T-helper 2 cell treated with Interferon-gamma antibody and Interleukin-4, amounts not matched to agents 100 ng/mL and 5 ng/mL, for 36 hours (primary cell): ENCODE measurements around the gene RBBP4. TPM values are rescaled to one million over a fixed set of nuclear protein-coding genes. Genes with fewer than 3 reads are reported as not detected.
"Not testable (repeated sequence)": the region's sequence is repeated elsewhere in the genome, so short reads cannot be mapped to it uniquely, and the experiment has no call there.

ENCODE experiments used
- intact Hi-C: fragments of 100-400 bp; cut with micrococcal nuclease; formaldehyde crosslinking; loops from one replicate; pipeline ENCODE4 v1.15.1; 2023
- total RNA-seq: library from RNA; stranded (reverse); gene quantifications from 2 replicates; pipeline ENCODE4 v1.2.3, GENCODE V29; 2022

RBBP4 gene
- total RNA-seq: 315 and 316 TPM in 2 replicates

DNA sequence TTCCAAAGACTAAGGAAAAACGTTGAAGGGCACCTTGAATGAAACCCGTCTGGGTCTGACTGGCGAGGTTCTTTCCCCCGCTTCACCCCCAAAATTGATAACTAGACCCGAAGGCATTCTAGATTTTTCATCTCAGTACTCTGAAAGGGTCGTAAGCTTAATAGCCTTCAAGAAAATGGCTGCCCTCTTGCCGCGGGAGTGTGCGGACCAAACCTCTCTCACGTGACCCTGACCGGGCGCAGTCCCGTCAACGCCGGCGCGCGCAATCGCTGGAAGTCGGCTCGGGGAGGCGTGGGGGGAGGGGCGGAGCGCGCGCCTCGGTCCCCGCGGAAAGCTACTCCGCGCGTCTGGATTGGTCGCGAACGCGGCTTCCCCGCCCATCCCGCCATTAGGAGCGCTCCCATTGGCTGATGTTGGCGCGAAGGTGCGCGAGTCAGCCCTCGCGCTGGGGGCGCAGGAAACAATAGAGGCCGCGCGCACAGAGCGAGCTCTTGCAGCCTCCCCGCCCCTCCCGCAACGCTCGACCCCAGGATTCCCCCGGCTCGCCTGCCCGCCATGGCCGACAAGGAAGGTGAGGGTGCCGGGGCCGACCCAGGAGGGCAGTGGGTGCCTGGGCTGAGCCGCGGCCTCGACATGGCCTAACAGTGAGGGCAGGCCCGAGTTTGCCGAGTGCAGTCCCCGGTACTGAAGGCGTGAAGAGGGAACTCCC is at the start of gene RBBP4:
RBBP4 (plus strand) TSS at position 457 of the 709 bp plus-strand sequence; CDS start at position 556, 99 bp downstream.
- intact Hi-C loops: loop anchor here (1.0 to 10.0 kb wide), 10 partner anchors 24 to 544 kb away; partner anchors contain the start of genes BSDC1, S100PBP, TXLNA and YARS1

- intact Hi-C loops: no loop called here
Observed at GRCh38 chr1:32605711-32606424, 45.1 kb upstream of the RBBP4 start.

DNA sequence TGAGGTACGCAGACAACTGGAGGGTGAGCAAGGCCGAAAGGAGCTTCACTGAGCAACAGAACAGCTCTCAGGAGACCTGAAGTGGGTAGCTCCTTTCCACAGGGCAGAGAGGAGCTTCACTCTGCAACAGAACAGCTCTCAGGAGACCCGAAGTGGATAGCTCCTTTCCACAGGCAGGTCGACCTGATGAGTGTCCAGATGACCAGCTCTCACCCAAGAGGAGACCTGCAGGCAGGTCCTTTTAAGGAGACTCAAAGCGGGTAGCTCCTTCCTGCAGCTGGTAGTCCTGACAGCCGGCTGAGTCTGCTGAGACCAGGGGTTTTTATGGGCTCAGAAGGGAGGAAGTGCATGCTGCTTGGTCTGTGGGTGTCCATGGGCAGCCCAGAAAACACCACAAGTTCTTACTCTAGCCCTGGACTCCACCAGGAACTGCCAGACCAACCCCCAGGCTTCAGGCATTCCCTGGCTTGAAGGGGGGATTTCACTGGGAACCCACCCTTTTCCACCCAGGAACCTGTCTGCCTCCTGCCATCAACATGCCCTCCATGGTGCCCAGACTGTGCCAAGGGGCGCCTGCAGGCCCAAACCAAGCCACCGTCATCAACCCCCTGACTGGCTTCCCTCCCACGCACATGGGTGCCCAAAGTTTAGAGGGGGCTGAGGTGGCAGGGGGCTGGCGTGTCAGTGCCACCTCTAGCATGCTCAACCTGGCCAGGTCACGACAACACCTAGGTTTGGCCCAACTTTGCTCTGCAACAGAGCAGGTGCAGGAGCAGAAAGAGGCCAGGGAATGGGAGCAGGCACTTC is 44.2 kb upstream of the RBBP4 start:
- intact Hi-C loops: no loop called here

GRCh38 chr1:32609180-32609579 is 41.8 kb upstream of the RBBP4 start:
- intact Hi-C loops: no loop called here

DNA sequence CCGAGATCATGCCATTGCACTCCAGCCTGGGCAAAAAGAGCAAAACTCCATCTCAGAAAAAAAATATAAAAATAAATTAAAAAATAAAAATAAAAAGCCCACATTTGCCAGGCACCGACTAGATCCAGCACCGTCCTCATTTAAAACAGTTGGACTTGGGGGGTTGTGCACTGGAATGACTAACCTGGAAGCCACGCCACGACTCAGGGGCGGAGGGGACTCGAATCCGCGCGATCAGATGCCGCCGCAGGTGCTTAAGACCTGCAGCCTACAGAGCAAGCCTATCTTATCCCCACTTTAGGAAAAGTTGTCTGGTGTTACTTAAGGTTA is 39.2 kb upstream of the RBBP4 start:
- intact Hi-C loops: no loop called here

DNA sequence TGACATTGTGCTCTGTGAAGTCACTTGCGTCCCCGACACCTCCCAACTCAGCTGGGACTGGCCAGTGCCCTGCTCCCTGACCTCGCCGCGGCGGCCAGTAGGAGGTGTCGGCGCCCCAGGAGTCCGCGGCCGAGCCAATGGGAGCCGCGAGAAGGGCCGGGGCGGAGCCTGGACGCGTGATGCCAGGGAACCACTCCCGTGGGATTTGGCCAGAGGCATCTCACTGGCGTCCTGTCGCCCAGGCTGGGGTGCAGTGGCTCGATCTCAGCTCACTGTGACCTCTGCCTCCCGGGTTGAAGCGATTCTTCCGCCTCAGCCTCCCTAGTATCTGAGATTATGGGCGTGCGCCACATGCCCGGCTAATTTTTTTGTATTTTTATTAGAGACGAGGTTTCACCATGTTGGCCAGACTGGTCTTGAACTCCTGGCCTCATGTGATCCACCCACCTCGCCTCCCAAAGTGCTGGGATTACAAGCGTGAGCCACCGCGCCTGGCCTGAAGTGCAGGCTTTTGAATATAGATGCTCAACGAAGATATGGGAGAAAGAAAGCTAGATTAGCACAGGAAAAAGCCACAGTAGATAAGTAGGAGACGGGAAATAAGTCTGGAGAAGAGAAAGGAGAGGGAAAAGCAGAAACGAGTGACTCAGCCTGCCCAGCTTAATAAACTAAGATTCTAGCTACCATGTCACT is 38.7 kb upstream of the RBBP4 start:
- intact Hi-C loops: no loop called here

GRCh38 chr1:32613472-32613871 is 37.5 kb upstream of the RBBP4 start:
- intact Hi-C loops: no loop called here

GRCh38 chr1:32618673-32619221 is 32.3 kb upstream of the RBBP4 start:
- intact Hi-C loops: no loop called here

GRCh38 chr1:32619701-32620485 is 31.1 kb upstream of the RBBP4 start:
- intact Hi-C loops: loop anchor here (10.0 kb wide), 1 partner anchor 95 kb away; no protein-coding TSS in a partner anchor

DNA sequence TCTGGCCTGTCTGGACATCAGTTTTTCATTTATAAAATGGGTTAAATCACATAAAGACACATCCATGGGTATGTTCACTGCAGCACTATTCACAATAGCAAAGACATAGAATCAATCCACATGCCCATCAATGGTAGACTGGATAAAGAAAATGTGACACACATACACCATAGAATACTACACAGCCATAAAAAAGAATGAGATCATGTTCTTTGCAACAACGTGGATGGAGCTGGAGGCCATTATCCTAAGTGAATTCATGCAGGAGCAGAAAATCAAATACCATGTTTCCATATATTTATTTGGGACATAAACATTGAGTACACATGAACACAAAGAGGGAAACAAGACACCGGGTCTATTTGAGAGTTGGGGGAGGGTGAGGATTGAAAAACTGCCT is 28.8 kb upstream of the RBBP4 start:
- intact Hi-C loops: loop anchor here (10.0 kb wide), 1 partner anchor 97 kb away; no protein-coding TSS in a partner anchor

- intact Hi-C loops: loop anchor here (10.0 kb wide), 1 partner anchor 98 kb away; no protein-coding TSS in a partner anchor
Observed at GRCh38 chr1:32622806-32623681, 28.0 kb upstream of the RBBP4 start.

DNA sequence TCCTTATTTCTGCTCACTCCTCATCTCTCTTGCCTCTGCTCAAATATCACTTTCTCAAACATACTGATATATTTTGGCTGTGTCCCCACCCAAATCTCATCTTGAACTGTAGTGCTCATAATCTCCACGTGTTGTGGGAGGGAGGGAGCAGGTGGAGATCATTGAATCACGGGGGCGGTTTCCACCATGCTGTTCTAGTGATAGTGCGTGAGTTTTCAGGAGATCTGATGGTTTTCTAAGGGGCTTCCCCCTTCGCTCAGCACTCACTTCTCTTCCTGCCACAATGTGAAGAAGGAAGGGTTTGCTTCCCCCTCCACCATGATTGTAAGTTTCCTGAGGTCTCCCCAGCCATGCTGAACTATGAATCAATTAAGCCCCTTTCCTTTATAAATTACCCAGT is 27.2 kb upstream of the RBBP4 start:
- intact Hi-C loops: loop anchor here (10.0 kb wide), 1 partner anchor 99 kb away; no protein-coding TSS in a partner anchor

DNA sequence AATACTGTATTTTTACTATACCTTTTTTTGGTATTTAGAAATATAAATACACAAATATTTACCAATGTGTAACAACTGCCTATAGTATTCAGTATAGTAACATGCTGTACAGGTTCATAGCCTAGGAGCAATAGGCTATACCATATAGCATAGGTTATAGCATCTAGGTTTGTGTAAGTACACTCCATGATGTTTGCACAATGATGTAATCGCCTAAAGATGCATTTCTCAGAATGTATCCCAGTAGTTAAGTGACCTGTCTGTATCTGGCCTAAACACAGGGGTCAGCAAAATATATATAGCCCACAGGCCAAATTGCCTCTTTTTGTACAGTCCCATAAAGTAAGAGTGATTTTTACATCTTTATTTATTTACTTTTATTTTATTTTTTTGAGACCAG is 24.8 kb upstream of the RBBP4 start:
- intact Hi-C loops: loop anchor here (10.0 kb wide), 1 partner anchor 101 kb away; no protein-coding TSS in a partner anchor

DNA sequence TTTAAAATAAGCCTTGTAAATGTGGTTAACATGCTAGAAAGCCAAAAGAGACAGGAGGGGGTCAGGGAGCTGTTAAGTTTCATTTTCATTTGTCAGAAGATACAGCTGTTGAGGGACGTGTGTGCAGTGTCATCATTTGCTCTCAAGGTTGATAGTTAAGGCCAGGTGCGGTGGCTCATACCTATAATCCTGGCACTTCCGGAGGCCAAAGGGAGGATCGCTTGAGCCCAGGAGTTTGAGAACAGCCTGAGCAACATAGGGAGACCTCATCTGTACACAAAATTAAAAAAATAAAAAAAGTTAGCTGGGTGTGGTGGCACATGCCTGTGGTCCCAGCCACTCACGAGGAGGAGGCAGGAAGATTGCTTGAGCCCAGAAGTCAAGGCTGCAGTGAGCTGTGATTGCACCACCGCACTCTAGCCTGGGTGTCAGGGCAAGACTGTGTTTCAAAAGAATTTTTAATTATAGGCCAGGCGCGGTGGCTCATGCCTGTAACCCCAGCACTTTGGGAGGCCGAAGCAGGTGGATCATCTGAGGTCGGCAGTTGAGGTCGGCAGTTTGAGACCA is 23.3 kb upstream of the RBBP4 start:
- intact Hi-C loops: loop anchor here (1.0 to 10.0 kb wide), 2 partner anchors 24 to 103 kb away; partner anchors contain the start of gene RBBP4

DNA sequence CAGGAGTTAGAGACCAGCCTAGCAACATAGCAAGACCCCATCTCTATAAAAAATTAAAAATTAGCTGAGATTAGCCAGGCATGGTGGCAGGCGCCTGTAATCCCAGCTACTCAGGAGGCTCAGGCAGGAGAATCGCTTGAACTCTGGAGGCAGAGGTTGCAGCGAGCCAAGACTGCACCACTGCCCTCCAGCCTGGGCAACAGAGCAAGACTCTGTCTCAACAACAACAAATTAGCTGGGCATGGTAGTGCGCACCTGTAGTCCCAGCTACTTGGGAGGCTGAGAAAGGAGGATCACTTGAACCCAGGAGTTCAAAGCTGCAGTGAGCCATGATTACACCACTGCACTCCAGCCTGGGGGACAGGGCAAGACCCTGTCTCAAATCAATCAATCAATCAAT is 20.8 kb upstream of the RBBP4 start:
- intact Hi-C loops: not testable (repeated sequence)

DNA sequence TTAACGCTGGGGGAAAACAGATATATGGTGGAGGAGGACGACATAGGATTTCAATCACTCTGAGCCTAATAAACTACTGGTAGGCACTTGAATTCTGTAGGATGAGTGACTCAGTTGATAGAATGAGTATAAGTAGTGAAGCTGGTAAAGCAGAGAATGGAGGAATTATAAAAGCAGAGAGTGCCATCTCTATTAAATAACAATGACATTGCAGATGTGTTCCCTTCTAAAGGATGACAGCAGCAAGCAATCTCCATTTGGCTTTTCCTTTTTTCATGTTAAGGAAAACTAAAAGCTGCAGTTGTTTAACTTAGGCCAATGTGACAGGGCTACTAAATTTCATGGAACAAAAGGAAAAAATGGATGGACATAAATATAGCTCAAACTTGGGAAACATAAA is 18.2 kb upstream of the RBBP4 start:
- intact Hi-C loops: no loop called here

DNA sequence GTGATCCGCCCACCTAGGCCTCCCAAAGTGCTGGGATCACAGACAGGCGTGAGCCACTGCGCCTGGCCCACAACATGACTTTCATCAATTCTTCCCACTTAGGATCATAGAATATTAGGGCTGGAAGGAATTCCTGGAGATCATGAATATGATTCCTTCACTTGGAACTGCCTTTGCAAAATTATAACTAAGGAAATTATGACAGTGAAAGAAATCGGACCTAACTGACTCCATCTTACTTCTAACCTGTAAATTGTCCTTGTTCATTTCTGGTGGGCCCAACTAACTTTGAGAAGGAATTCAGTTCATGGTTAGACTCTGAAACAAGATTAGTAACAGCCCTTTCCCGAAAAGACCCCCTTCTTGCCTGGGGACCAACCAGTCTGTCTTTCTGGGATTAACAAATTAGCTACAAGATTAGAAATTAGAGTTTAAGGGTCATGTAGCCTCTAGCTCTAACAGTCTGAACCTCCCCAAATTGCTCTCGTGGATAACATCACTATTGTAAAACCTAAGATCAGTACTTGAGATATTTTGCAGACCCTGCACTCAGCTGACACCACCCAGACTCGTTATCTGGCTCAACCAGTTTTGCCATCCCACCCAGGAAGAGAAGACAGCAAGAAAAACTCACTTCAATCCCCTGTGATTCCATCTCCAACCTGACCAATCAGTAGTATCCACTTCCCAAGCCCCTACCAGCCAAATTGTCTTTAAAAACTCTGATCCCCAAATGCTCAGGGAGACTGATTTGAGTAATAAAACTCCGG is 15.3 kb upstream of the RBBP4 start:
- intact Hi-C loops: no loop called here
